ENCODE data around the gene CDYL. TPM values are rescaled to one million over a fixed set of nuclear protein-coding genes. Genes with fewer than 3 reads are reported as not detected.

CDYL gene
- total and polyA plus RNA-seq, 11 donors, result 4.3 to 45.2 (median 30.6) TPM

GRCh38 chr6:4909063-4909706, 133.0 kb downstream of the CDYL start:
- no peak for TF ChIP-seq CTCF (IDR thresholded peaks at IDR 0.05)
- TF ChIP-seq POLR2A (IDR thresholded peaks at IDR 0.05), result no peak
- Histone ChIP-seq H3K4me3 (no peak overlapping the region), H3K36me3 (peaks cover 0 to 8% (median 0%) of the 10 kb centered on the region in 9 donors), H3K9me3 (no peaks in the 10 kb centered on the region), H3K27me3 (no peaks in the 10 kb centered on the region), H3K4me1 (peaks cover 0 to 41% (median 20%) of the 10 kb centered on the region in 12 donors), H3K27ac (no peak overlapping the region)
- WGBS, 4 donors, result 83 to 88% (median 86%) methylated on average over 10 of the region's 10 CpGs
- DNase-seq (no peak), ATAC-seq (no peak)
- intact Hi-C loops (cut with DNase I), result no loop called here

GRCh38 chr6:4910037-4910760, 134.0 kb downstream of the CDYL start:
- intact Hi-C loops (cut with DNase I), result no loop called here
- no peak for TF ChIP-seq POLR2A (IDR thresholded peaks at IDR 0.05)
- no peak for TF ChIP-seq CTCF (IDR thresholded peaks at IDR 0.05)
- 93 to 94% (median 94%) methylated on average over 9 of the region's 9 CpGs for WGBS, 4 donors
- H3K4me1 ChIP-seq, result peaks cover 0 to 46% (median 24%) of the 10 kb centered on the region in 12 donors
- no peak overlapping the region for H3K4me3 ChIP-seq
- no peak for ATAC-seq
- peaks cover 0 to 8% (median 0%) of the 10 kb centered on the region in 9 donors for H3K36me3 ChIP-seq
- H3K27me3 ChIP-seq, result no peaks in the 10 kb centered on the region
- H3K27ac ChIP-seq, result no peak overlapping the region
- DNase-seq, result no peak
- no peaks in the 10 kb centered on the region for H3K9me3 ChIP-seq

GRCh38 chr6:4912559-4912958, 136.4 kb downstream of the CDYL start:
- TF ChIP-seq CTCF (IDR thresholded peaks at IDR 0.05) (no peak), POLR2A (IDR thresholded peaks at IDR 0.05) (no peak)
- intact Hi-C loops (cut with DNase I), result no loop called here
- H3K9me3 ChIP-seq, result no peaks in the 10 kb centered on the region
- 94 to 98% (median 96%) methylated on average over 5 of the region's 5 CpGs for WGBS, 4 donors
- H3K4me1 ChIP-seq, result peaks cover 0 to 37% (median 13%) of the 10 kb centered on the region in 12 donors
- no peak overlapping the region for H3K27ac ChIP-seq
- H3K27me3 ChIP-seq, result no peaks in the 10 kb centered on the region
- DNase-seq, result no peak
- no peak for ATAC-seq
- no peak overlapping the region for H3K4me3 ChIP-seq
- H3K36me3 ChIP-seq, result peaks cover 0 to 8% (median 0%) of the 10 kb centered on the region in 9 donors

GRCh38 chr6:4913705-4914419, 137.7 kb downstream of the CDYL start:
- no peak for TF ChIP-seq POLR2A (IDR thresholded peaks at IDR 0.05)
- no peak for TF ChIP-seq CTCF (IDR thresholded peaks at IDR 0.05)
- ATAC-seq, result peak in 2 of 4 donors; percentile 11 to 15
- Histone ChIP-seq H3K27me3 (no peaks in the 10 kb centered on the region), H3K27ac (peak overlapping the region in 2 of 12 donors; percentile 13 to 22), H3K4me1 (peaks cover 0 to 35% (median 11%) of the 10 kb centered on the region in 12 donors), H3K36me3 (peaks cover 0 to 5% (median 0%) of the 10 kb centered on the region in 9 donors), H3K9me3 (no peaks in the 10 kb centered on the region), H3K4me3 (no peak overlapping the region)
- intact Hi-C loops (cut with DNase I), result no loop called here
- WGBS, 4 donors, result 61 to 75% (median 64%) methylated on average over 10 of the region's 10 CpGs
- no peak for DNase-seq

Data from heart left ventricle (tissue), 16 donors.